HCT116 (cell line): ENCODE data around the gene IL10RB. TPM values are rescaled to one million over a fixed set of nuclear protein-coding genes. Genes with fewer than 3 reads are reported as not detected.

Experiments used
- ATAC-seq: fragments of 200-7000 bp; cut with Tn5 transposase; 2 replicates; pipeline ENCODE4 v1.9.1; 2020; ENCODE audit warnings: mild to moderate bottlenecking, moderate library complexity
- BruUV-seq: library from RNA; stranded (reverse); fragments of 400-500 nt; replicated peaks from 2 replicates; lab custom pipeline; 2021; lab: Mats Ljungman, UMichigan
- CTCF ChIA-PET: fragments of 300-600 bp; sonication (Branson Sonifier 250); formaldehyde crosslinking; loops from one replicate; lab custom pipeline; 2021; ENCODE audit warnings: antibody characterized with exemption; lab: Charles Lee
- POLR2A ChIA-PET: fragments of 300-600, 350-600 bp; sonication (Branson Sonifier 250); formaldehyde crosslinking; loops from one replicate; lab custom pipeline; 2021; ENCODE audit warnings: antibody characterized with exemption; lab: Charles Lee
- RAD21 ChIA-PET, 2 experiments: fragments of 300-600 bp; sonication (Branson Sonifier 250); formaldehyde crosslinking; loops; one replicate each; lab custom pipeline; 2023; ENCODE audit warnings: low total read pairs in 2 of 2; ENCODE audit not compliant: uncharacterized antibody in 2 of 2, unreplicated experiment in 2 of 2, low non-redundant PET in 1 of 2; lab: Charles Lee
- DNase-seq: peaks from one replicate; pipeline ENCODE4 v3.0.0-alpha.2; 2010; ENCODE audit warnings: low read depth, low spot score
- H2AFZ ChIP-seq: fragments of 200-600 bp; shearing (Covaris generic), sonication (generic); 2 replicates; pipeline ENCODE4 v1.6.1; 2017; ENCODE audit warnings: low read depth, mixed run types, mixed read lengths, antibody characterized with exemption, low read length; ENCODE audit not compliant: poor library complexity, severe bottlenecking
- H3K27ac ChIP-seq: 2 replicates; pipeline ENCODE4 v1.5.1; 2012; ENCODE audit warnings: low read depth, low read length
- H3K27me3 ChIP-seq: fragments of 200-600 bp; sonication (generic); 2 replicates; pipeline ENCODE4 v1.6.1; 2016; ENCODE audit warnings: mixed run types, low read length, mixed read lengths; ENCODE audit not compliant: insufficient read depth
- H3K36me3 ChIP-seq, 2 experiments: fragments of 200-500 bp in 1 of 2; fragments of 200-600 bp in 1 of 2; sonication (Bioruptor generic) in 1 of 2; sonication (generic) in 1 of 2; 2 replicates each; pipeline versions ENCODE4 v1.5.1 to v1.6.1; 2014 to 2016; ENCODE audit warnings: low read length in 2 of 2, inconsistent platforms in 1 of 2, mixed read lengths in 1 of 2, mixed run types in 1 of 2; ENCODE audit not compliant: insufficient read depth in 2 of 2, control insufficient read depth in 1 of 2
- H3K4me1 ChIP-seq, 2 experiments: fragments of 200-600 bp in 1 of 2; sonication (generic) in 1 of 2; 2 replicates each; pipeline versions ENCODE4 v1.5.1 to v1.6.1; 2012 to 2017; ENCODE audit warnings: low read length in 2 of 2, inconsistent platforms in 1 of 2, mild to moderate bottlenecking in 1 of 2, mixed read lengths in 1 of 2, mixed run types in 1 of 2, moderate library complexity in 1 of 2; ENCODE audit not compliant: insufficient read depth in 2 of 2, control insufficient read depth in 1 of 2
- H3K4me2 ChIP-seq: fragments of 200-600 bp; sonication (generic); 2 replicates; pipeline ENCODE4 v1.6.1; 2017; ENCODE audit warnings: mixed run types, low read length, mixed read lengths
- H3K4me3 ChIP-seq, 2 experiments: fragments of 200-600 bp in 1 of 2; sonication (generic) in 1 of 2; replicated peaks in 1 of 2; 2 replicates each; pipeline ENCODE4 v1.5.1; 2011 to 2016; ENCODE audit warnings: low read length in 2 of 2, control low read depth in 1 of 2, low read depth in 1 of 2, mild to moderate bottlenecking in 1 of 2, mixed read lengths in 1 of 2, mixed run types in 1 of 2
- H3K79me2 ChIP-seq: fragments of 200-600 bp; sonication (generic); 2 replicates; pipeline ENCODE4 v1.6.1; 2017; ENCODE audit warnings: mild to moderate bottlenecking, mixed run types, low read length, moderate library complexity, mixed read lengths; ENCODE audit not compliant: insufficient read depth
- H3K9ac ChIP-seq: fragments of 200-600 bp; sonication (generic); 2 replicates; pipeline ENCODE4 v1.6.1; 2016; ENCODE audit warnings: low read length, mixed read lengths
- H3K9me2 ChIP-seq: fragments of 200-600 bp; sonication (generic), shearing (Covaris generic); 2 replicates; pipeline ENCODE4 v1.6.1; 2017; ENCODE audit warnings: mixed run types, mild to moderate bottlenecking, moderate library complexity; ENCODE audit not compliant: insufficient read depth
- H3K9me3 ChIP-seq, 2 experiments: fragments of 200-500 bp in 1 of 2; fragments of 200-600 bp in 1 of 2; sonication (Bioruptor generic) in 1 of 2; sonication (generic) in 1 of 2; 2 replicates each; pipeline ENCODE4 v1.6.1; 2014 to 2017; ENCODE audit warnings: low read length in 2 of 2, mixed read lengths in 2 of 2, inconsistent platforms in 1 of 2, low read depth in 1 of 2, mild to moderate bottlenecking in 1 of 2, mixed run types in 1 of 2, moderate library complexity in 1 of 2; ENCODE audit not compliant: control insufficient read depth in 1 of 2, insufficient read depth in 1 of 2
- H4K20me1 ChIP-seq: fragments of 200-600 bp; sonication (generic), shearing (Covaris generic); 2 replicates; pipeline ENCODE4 v1.6.1; 2017; ENCODE audit warnings: mixed run types, mild to moderate bottlenecking, moderate library complexity; ENCODE audit not compliant: insufficient read depth
- ATF3 ChIP-seq: IDR thresholded peaks from 2 replicates; pipeline ENCODE4 v1.6.1; 2012
- CTCF ChIP-seq, 3 experiments: fragments of 200-600 bp in 1 of 3; sonication (generic) in 1 of 3; IDR thresholded peaks in 2 of 3; conservative IDR thresholded peaks in 1 of 3; 2 replicates each; pipeline ENCODE4 v1.5.1; 2012 to 2017; ENCODE audit warnings: low read depth in 2 of 3, low read length in 2 of 3, antibody characterized with exemption in 1 of 3, borderline replicate concordance in 1 of 3, control low read depth in 1 of 3, mild to moderate bottlenecking in 1 of 3, mixed read lengths in 1 of 3, mixed run types in 1 of 3, moderate library complexity in 1 of 3; ENCODE audit not compliant: insufficient read depth in 1 of 3
- EGR1 ChIP-seq: IDR thresholded peaks from 2 replicates; pipeline ENCODE4 v1.6.1; 2012; ENCODE audit warnings: low read depth
- ELF1 ChIP-seq: IDR thresholded peaks from 2 replicates; pipeline ENCODE4 v1.6.1; 2012; ENCODE audit warnings: low read depth, borderline replicate concordance
- EZH2 ChIP-seq: fragments of 200-600 bp; sonication (generic); IDR thresholded peaks from 2 replicates; pipeline ENCODE4 v1.6.1; 2017; ENCODE audit warnings: antibody characterized with exemption, mixed run types
- JUND ChIP-seq: IDR thresholded peaks from 2 replicates; pipeline ENCODE4 v1.6.1; 2012
- MAX ChIP-seq: IDR thresholded peaks from 2 replicates; pipeline ENCODE4 v1.6.1; 2012
- POLR2A ChIP-seq: IDR thresholded peaks from 2 replicates; pipeline ENCODE4 v1.7.0; 2011; ENCODE audit warnings: borderline replicate concordance; ENCODE audit not compliant: insufficient read depth, insufficient read length; ENCODE audit errors: extremely low read depth
- POLR2AphosphoS5 ChIP-seq: IDR thresholded peaks from 2 replicates; pipeline ENCODE4 v1.6.1; 2011; ENCODE audit warnings: mild to moderate bottlenecking, low read depth, low read length, moderate library complexity
- RAD21 ChIP-seq: IDR thresholded peaks from 2 replicates; pipeline ENCODE4 v1.6.1; 2012; ENCODE audit warnings: low read depth, mild to moderate bottlenecking
- REST ChIP-seq: IDR thresholded peaks from 2 replicates; pipeline ENCODE4 v1.6.1; 2012; ENCODE audit warnings: low read depth
- SIN3A ChIP-seq: IDR thresholded peaks from 2 replicates; pipeline ENCODE4 v1.6.1; 2012; ENCODE audit warnings: low read depth
- SP1 ChIP-seq: IDR thresholded peaks from 2 replicates; pipeline ENCODE4 v1.6.1; 2012; ENCODE audit warnings: low read depth
- SRF ChIP-seq: IDR thresholded peaks from 2 replicates; pipeline ENCODE4 v1.6.1; 2012; ENCODE audit warnings: low read depth
- TCF7L2 ChIP-seq: IDR thresholded peaks from 2 replicates; pipeline ENCODE4 v1.7.0; 2011; ENCODE audit warnings: borderline replicate concordance, inconsistent platforms; ENCODE audit not compliant: insufficient read depth, insufficient read length; ENCODE audit errors: extremely low read depth
- ZBTB33 ChIP-seq: IDR thresholded peaks from 2 replicates; pipeline ENCODE4 v1.6.1; 2011; ENCODE audit warnings: mild to moderate bottlenecking, low read length, moderate library complexity; ENCODE audit not compliant: insufficient replicate concordance; ENCODE audit errors: extremely low read depth
- ZFX ChIP-seq: fragments of 450-650 bp; IDR thresholded peaks from 2 replicates; pipeline ENCODE4 v1.6.1; 2017
- ZNF274 ChIP-seq: fragments of 200-500 bp; sonication (Bioruptor generic); IDR thresholded peaks from 2 replicates; pipeline ENCODE4 v1.6.1; 2014; ENCODE audit warnings: mild to moderate bottlenecking, low read depth, low read length, inconsistent platforms
- intact Hi-C: fragments of 100-400 bp; cut with micrococcal nuclease; formaldehyde crosslinking; loops from 2 replicates; pipeline ENCODE4 v1.10.0; 2022
- total RNA-seq: library from RNA; stranded (reverse); gene quantifications from one replicate; pipeline ENCODE4 v1.2.1, GENCODE V29; 2021; ENCODE audit not compliant: unreplicated experiment

The IL10RB gene
- total RNA-seq, 1 experiment from 2014 or later: 13.7 TPM

GRCh38 chr21:33313183-33313582 is 47.0 kb downstream of the IL10RB start:
- Histone ChIP-seq H3K27ac (no peak overlapping the region), H3K9me3 (no peaks in the 10 kb centered on the region; a peak in 1 of 4 replicates), H3K9ac (no peak overlapping the region), H4K20me1 (no peaks in the 10 kb centered on the region), H3K79me2 (no peaks in the 10 kb centered on the region), H3K4me3 (no peak overlapping the region), H3K9me2 (no peaks in the 10 kb centered on the region), H3K4me1 (no peaks in the 10 kb centered on the region), H3K27me3 (no peaks in the 10 kb centered on the region), H3K36me3 (no peaks in the 10 kb centered on the region), H2AFZ (no peak overlapping the region), H3K4me2 (no peak overlapping the region)
- POLR2A ChIA-PET: no interaction called here
- intact Hi-C loops: no loop called here
- TF ChIP-seq ELF1: no peak
- no peak for TF ChIP-seq ATF3
- TF ChIP-seq SRF: no peak
- no peak for TF ChIP-seq SIN3A
- TF ChIP-seq ZNF274: no peak
- TF ChIP-seq TCF7L2: no peak
- no peak for TF ChIP-seq RAD21
- no peak for TF ChIP-seq EGR1
- TF ChIP-seq CTCF (IDR thresholded peaks at IDR 0.05 in 2 of 3, conservative IDR thresholded peaks at IDR 0.05 in 1 of 3; ENCODE audit: borderline replicate concordance in 1 of 3, insufficient read depth in 1 of 3, low read depth in 2 of 3, low read length in 2 of 3): no peak
- no peak for TF ChIP-seq EZH2
- TF ChIP-seq MAX: no peak
- TF ChIP-seq ZFX: no peak
- TF ChIP-seq POLR2A: no peak
- TF ChIP-seq JUND: no peak
- TF ChIP-seq POLR2AphosphoS5: no peak
- no peak for TF ChIP-seq REST
- TF ChIP-seq ZBTB33: no peak
- no peak for TF ChIP-seq SP1
- RAD21 ChIA-PET: no interaction called here
- no TSS peak for BruUV-seq
- DNase-seq: no peak
- no peak for ATAC-seq
- CTCF ChIA-PET: no interaction called here
